ENCODE data around the gene PIEZO1. TPM values are rescaled to one million over a fixed set of nuclear protein-coding genes. Genes with fewer than 3 reads are reported as not detected.

Gene PIEZO1
- total and polyA plus RNA-seq, 2 donors (not counting 1 experiment from before 2014, with no cell fraction given): 94.5 to 313 TPM

GRCh38 chr16:88816736-88817535 lies 31.9 kb upstream of the PIEZO1 start:
- H3K9me3 ChIP-seq (ENCODE audit: control insufficient read depth, insufficient read depth, low read depth, low read length): no peaks in the 10 kb centered on the region
- no peak overlapping the region for H2AFZ ChIP-seq (ENCODE audit: low read length)

DNA sequence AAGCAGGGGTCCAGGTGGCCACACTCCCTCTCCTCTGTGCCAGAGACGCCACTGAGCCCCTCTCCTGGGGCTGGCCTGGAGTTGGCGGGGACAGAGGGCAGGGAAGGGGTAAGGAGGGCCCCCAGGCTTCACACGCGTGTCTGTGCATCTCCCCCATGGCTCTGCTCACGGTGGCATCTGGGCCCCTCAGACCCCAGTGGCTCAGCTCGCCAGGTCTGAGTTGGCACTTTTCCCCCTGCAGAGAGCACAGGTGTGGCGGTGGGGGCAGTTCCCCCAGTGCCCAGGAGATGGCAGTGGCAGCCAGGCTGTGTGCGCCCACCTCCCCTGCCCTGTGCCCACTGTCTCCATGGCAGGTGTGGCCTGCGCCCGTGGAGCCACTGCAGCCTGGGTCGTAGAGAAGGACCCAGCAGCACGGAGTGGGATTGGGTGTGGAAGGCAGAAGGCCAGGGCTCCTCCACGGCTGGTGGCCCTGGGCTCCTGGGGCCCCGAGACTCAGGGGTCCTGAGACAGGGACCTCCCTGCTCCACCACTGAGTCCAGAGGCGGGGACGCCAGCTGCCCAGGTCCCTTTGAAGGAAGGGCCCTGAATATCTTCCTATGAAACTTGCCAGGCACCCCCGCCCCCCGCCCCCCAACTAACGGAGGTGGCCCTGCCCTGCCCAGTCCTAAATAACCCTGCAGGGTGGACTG lies 31.0 kb upstream of the PIEZO1 start:
- H3K36me3 ChIP-seq (ENCODE audit: control insufficient read depth, insufficient read depth, low read length): peaks cover 3% of the 10 kb centered on the region
- H3K4me2 ChIP-seq (ENCODE audit: extremely low read depth, insufficient read depth, low read length): no peak overlapping the region
- no peaks in the 10 kb centered on the region for H3K79me2 ChIP-seq (ENCODE audit: control insufficient read depth, insufficient read depth, low read length)
- H3K9me3 ChIP-seq (ENCODE audit: control insufficient read depth, insufficient read depth, low read depth, low read length): no peaks in the 10 kb centered on the region
- H3K27ac ChIP-seq (ENCODE audit: insufficient read depth, low read length): no peak overlapping the region
- no peaks in the 10 kb centered on the region for H3K27me3 ChIP-seq (ENCODE audit: control insufficient read depth, insufficient read depth, low read length)
- no peak overlapping the region for H3K9ac ChIP-seq (ENCODE audit: insufficient read depth, low read length)
- peaks cover 9% of the 10 kb centered on the region for H3K4me1 ChIP-seq (ENCODE audit: control insufficient read depth, extremely low read depth, insufficient read depth, low read length)
- no peaks in the 10 kb centered on the region for H4K20me1 ChIP-seq (ENCODE audit: control insufficient read depth, extremely low read depth, insufficient read depth, low read length)
- H3K4me3 ChIP-seq (replicated peaks in 1 of 4; ENCODE audit: control extremely low read depth in 1 of 4, insufficient read depth in 1 of 4, low read depth in 3 of 4, low read length in 4 of 4): no peak overlapping the region
- DNase-seq (ENCODE audit: low read depth in 2 of 2): no peak
- no peak overlapping the region for H2AFZ ChIP-seq (ENCODE audit: low read length)
- TF ChIP-seq EZH2 (IDR thresholded peaks at IDR 0.05; ENCODE audit: low read length, missing control alignments): no peak
- TF ChIP-seq, protein P1, sequence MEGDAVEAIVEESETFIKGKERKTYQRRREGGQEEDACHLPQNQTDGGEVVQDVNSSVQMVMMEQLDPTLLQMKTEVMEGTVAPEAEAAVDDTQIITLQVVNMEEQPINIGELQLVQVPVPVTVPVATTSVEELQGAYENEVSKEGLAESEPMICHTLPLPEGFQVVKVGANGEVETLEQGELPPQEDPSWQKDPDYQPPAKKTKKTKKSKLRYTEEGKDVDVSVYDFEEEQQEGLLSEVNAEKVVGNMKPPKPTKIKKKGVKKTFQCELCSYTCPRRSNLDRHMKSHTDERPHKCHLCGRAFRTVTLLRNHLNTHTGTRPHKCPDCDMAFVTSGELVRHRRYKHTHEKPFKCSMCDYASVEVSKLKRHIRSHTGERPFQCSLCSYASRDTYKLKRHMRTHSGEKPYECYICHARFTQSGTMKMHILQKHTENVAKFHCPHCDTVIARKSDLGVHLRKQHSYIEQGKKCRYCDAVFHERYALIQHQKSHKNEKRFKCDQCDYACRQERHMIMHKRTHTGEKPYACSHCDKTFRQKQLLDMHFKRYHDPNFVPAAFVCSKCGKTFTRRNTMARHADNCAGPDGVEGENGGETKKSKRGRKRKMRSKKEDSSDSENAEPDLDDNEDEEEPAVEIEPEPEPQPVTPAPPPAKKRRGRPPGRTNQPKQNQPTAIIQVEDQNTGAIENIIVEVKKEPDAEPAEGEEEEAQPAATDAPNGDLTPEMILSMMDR (conservative IDR thresholded peaks at IDR 0.05 in 1 of 2, IDR thresholded peaks at IDR 0.05 in 1 of 2; ENCODE audit: low read depth in 1 of 2, low read length in 2 of 2): peak; percentile 35 to 57

More at GRCh38 chr16:88816736-88817535, 31.9 kb upstream of the PIEZO1 start:
- Histone ChIP-seq H3K79me2 (ENCODE audit: control insufficient read depth, insufficient read depth, low read length) (no peaks in the 10 kb centered on the region), H3K9ac (ENCODE audit: insufficient read depth, low read length) (no peak overlapping the region), H4K20me1 (ENCODE audit: control insufficient read depth, extremely low read depth, insufficient read depth, low read length) (no peaks in the 10 kb centered on the region), H3K4me1 (ENCODE audit: control insufficient read depth, extremely low read depth, insufficient read depth, low read length) (peaks cover 9% of the 10 kb centered on the region), H3K4me3 (replicated peaks in 1 of 4; ENCODE audit: control extremely low read depth in 1 of 4, insufficient read depth in 1 of 4, low read depth in 3 of 4, low read length in 4 of 4) (no peak overlapping the region), H3K36me3 (ENCODE audit: control insufficient read depth, insufficient read depth, low read length) (peaks cover 5% of the 10 kb centered on the region), H3K4me2 (ENCODE audit: extremely low read depth, insufficient read depth, low read length) (no peak overlapping the region), H3K27me3 (ENCODE audit: control insufficient read depth, insufficient read depth, low read length) (no peaks in the 10 kb centered on the region), H3K27ac (ENCODE audit: insufficient read depth, low read length) (no peak overlapping the region)
- DNase-seq (ENCODE audit: low read depth in 2 of 2): no peak
- TF ChIP-seq, protein P1 (conservative IDR thresholded peaks at IDR 0.05 in 1 of 2, IDR thresholded peaks at IDR 0.05 in 1 of 2; ENCODE audit: low read depth in 1 of 2, low read length in 2 of 2): no peak
- no peak for TF ChIP-seq EZH2 (IDR thresholded peaks at IDR 0.05; ENCODE audit: low read length, missing control alignments)

GRCh38 chr16:88815227-88815626 lies 30.2 kb upstream of the PIEZO1 start:
- H3K9me3 ChIP-seq (ENCODE audit: control insufficient read depth, insufficient read depth, low read depth, low read length): no peaks in the 10 kb centered on the region

More at GRCh38 chr16:88815227-88815626, 30.2 kb upstream of the PIEZO1 start:
- no peak overlapping the region for H2AFZ ChIP-seq (ENCODE audit: low read length)
- H3K4me1 ChIP-seq (ENCODE audit: control insufficient read depth, extremely low read depth, insufficient read depth, low read length): peaks cover 15% of the 10 kb centered on the region
- no peak overlapping the region for H3K4me2 ChIP-seq (ENCODE audit: extremely low read depth, insufficient read depth, low read length)
- H3K4me3 ChIP-seq (replicated peaks in 1 of 4; ENCODE audit: control extremely low read depth in 1 of 4, insufficient read depth in 1 of 4, low read depth in 3 of 4, low read length in 4 of 4): no peak overlapping the region
- H3K27ac ChIP-seq (ENCODE audit: insufficient read depth, low read length): no peak overlapping the region
- no peaks in the 10 kb centered on the region for H4K20me1 ChIP-seq (ENCODE audit: control insufficient read depth, extremely low read depth, insufficient read depth, low read length)
- H3K79me2 ChIP-seq (ENCODE audit: control insufficient read depth, insufficient read depth, low read length): peaks cover 5% of the 10 kb centered on the region
- no peak overlapping the region for H3K9ac ChIP-seq (ENCODE audit: insufficient read depth, low read length)
- no peaks in the 10 kb centered on the region for H3K27me3 ChIP-seq (ENCODE audit: control insufficient read depth, insufficient read depth, low read length)
- DNase-seq (ENCODE audit: low read depth in 2 of 2): no peak
- no peaks in the 10 kb centered on the region for H3K36me3 ChIP-seq (ENCODE audit: control insufficient read depth, insufficient read depth, low read length)
- TF ChIP-seq, protein P1 (conservative IDR thresholded peaks at IDR 0.05 in 1 of 2, IDR thresholded peaks at IDR 0.05 in 1 of 2; ENCODE audit: low read depth in 1 of 2, low read length in 2 of 2): no peak
- TF ChIP-seq EZH2 (IDR thresholded peaks at IDR 0.05; ENCODE audit: low read length, missing control alignments): no peak

Data from fibroblast of lung (primary cell).